ENCODE results near the gene SMAD3. TPM values are rescaled to one million over a fixed set of nuclear protein-coding genes. Genes with fewer than 3 reads are reported as not detected.

The SMAD3 gene
- total and polyA plus RNA-seq, 2 donors (not counting 1 experiment from before 2014, with no cell fraction given), result 55.9 to 163 TPM

DNA sequence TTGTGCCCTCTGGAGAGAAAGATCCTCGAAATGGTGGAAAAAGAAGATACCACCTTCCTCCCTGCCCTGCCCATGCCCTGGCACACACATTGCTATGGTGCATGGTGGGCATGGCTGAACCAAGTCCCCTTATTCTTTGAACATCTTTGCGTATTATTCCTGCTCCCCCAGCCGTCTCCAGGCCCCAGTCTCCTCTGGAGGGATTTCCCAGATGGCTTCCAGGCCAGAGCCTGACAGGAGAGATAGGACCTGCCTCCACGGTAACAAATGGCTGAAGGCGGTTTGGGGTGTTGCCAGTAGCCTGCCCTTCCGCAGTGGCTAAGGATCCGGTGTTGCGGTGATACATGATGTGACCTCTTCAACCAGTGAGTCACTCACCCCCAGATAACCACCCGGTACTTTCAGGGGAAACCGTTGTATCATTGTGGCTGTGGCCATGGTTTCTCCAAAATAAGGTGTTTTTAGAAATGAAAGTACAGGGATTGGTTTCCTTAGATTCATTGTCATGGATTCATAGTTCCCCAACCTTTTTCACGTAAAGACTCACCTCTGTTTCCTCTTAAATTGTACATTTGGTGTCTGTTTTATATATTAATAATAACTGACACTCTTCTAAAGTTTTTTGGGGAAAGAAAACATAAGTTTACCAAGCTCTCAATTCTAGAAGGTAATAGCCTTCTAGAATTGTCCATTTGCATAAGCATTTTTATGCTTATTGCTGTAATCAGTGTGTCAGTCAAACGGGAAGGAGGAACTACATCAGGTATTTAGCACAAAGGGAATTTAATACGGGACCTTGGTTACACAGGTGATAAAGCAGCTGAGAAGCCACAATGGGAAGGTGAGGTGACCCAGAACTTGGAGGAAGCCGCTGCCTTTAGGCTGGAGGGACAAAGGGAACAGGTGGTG, 25.9 kb downstream of the SMAD3 start:
- ChIA-PET POLR2A (interaction anchor here (1.1 to 2.0 kb wide), 4 partner anchors 8 to 24 kb away, joined by 3 to 13 read pairs (median 6); no protein-coding TSS in a partner anchor), CTCF (interaction anchor here (0.9 to 9.1 kb wide), 6 partner anchors 9 to 1022 kb away, joined by 3 to 109 read pairs (median 6); no protein-coding TSS in a partner anchor)
- Histone ChIP-seq H4K20me1 (ENCODE audit: control insufficient read depth, insufficient read depth, low read length, poor library complexity, severe bottlenecking) (peaks cover 5% of the 10 kb centered on the region), H3K4me3 (ENCODE audit: control extremely low read depth in 1 of 5, extremely low read depth in 1 of 5, insufficient read depth in 1 of 5, low read depth in 2 of 5, low read length in 4 of 5) (peak overlapping the region in 1 of 5 experiments; percentile 10), H3K27me3 (replicated peaks in 1 of 4; ENCODE audit: control extremely low read depth in 1 of 4, control insufficient read depth in 3 of 4, insufficient read depth in 4 of 4, low read length in 3 of 4) (no peaks in the 10 kb centered on the region), H3K36me3 (replicated peaks in 1 of 2; ENCODE audit: control extremely low read depth in 1 of 2, control insufficient read depth in 1 of 2, extremely low read depth in 1 of 2, insufficient read depth in 2 of 2, low read length in 1 of 2) (peaks cover 6 to 34% of the 10 kb centered on the region in 2 experiments), H3K9me3 (ENCODE audit: control extremely low read depth in 1 of 3, control insufficient read depth in 2 of 3, insufficient read depth in 1 of 3, low read length in 2 of 3) (no peaks in the 10 kb centered on the region), H3K9ac (ENCODE audit: low read length) (peak overlapping the region; percentile 25), H3K79me2 (ENCODE audit: control insufficient read depth, insufficient read depth, low read length) (peaks cover 97% of the 10 kb centered on the region), H2AFZ (ENCODE audit: insufficient read depth, low read depth, low read length, poor library complexity, severe bottlenecking) (no peak overlapping the region), H3K27ac (ENCODE audit: low read length in 2 of 2) (peak overlapping the region; percentile 88 to 90), H3K4me1 (ENCODE audit: control insufficient read depth in 2 of 2, insufficient read depth in 2 of 2, low read length in 2 of 2) (peaks cover 97 to 98% of the 10 kb centered on the region in 2 donors), H3K4me2 (replicated peaks; ENCODE audit: low read depth, low read length, poor library complexity, severe bottlenecking) (peak overlapping the region; percentile 71)
- H3K4me1 Mint-ChIP-seq, result peaks cover 97% of the 10 kb centered on the region
- TF ChIP-seq, protein P1, sequence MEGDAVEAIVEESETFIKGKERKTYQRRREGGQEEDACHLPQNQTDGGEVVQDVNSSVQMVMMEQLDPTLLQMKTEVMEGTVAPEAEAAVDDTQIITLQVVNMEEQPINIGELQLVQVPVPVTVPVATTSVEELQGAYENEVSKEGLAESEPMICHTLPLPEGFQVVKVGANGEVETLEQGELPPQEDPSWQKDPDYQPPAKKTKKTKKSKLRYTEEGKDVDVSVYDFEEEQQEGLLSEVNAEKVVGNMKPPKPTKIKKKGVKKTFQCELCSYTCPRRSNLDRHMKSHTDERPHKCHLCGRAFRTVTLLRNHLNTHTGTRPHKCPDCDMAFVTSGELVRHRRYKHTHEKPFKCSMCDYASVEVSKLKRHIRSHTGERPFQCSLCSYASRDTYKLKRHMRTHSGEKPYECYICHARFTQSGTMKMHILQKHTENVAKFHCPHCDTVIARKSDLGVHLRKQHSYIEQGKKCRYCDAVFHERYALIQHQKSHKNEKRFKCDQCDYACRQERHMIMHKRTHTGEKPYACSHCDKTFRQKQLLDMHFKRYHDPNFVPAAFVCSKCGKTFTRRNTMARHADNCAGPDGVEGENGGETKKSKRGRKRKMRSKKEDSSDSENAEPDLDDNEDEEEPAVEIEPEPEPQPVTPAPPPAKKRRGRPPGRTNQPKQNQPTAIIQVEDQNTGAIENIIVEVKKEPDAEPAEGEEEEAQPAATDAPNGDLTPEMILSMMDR (IDR thresholded peaks at IDR 0.05), result no peak
- TF ChIP-seq EZH2 (IDR thresholded peaks at IDR 0.05; ENCODE audit: borderline replicate concordance, insufficient read depth, low read depth, low read length, poor library complexity, severe bottlenecking), result no peak
- intact Hi-C loops (cut with micrococcal nuclease), result no loop called here
- WGBS (ENCODE audit: insufficient coverage), result 36% methylated on average over 8 of the region's 14 CpGs
- DNase-seq, result peak; percentile 71
- ATAC-seq (ENCODE audit: low read depth), result peak; percentile 44
- H3K9me3 Mint-ChIP-seq (ENCODE audit: insufficient read depth), result no peaks in the 10 kb centered on the region
- no peaks in the 10 kb centered on the region for H3K27me3 Mint-ChIP-seq
- peak overlapping the region; percentile 97 for H3K27ac Mint-ChIP-seq
- peak overlapping the region; percentile 79 for H3K4me3 Mint-ChIP-seq
